Transverse colon (tissue), 4 donors: ENCODE results near the gene HAS3. TPM values are rescaled to one million over a fixed set of nuclear protein-coding genes. Genes with fewer than 3 reads are reported as not detected.

Source experiments
- DNase-seq: peaks from one replicate; pipeline ENCODE4 v3.0.0-alpha.2; 2019
- H3K27ac ChIP-seq, 4 donors: fragments of 200-600 bp; sonication (generic); 2 replicates each; pipeline ENCODE4 v1.5.1; 2016 to 2018; ENCODE audit warnings: inconsistent platforms in 4 of 4
- H3K27me3 ChIP-seq: fragments of 200-600 bp; sonication (generic); 2 replicates; pipeline ENCODE4 v1.5.1; 2017; ENCODE audit warnings: inconsistent platforms
- H3K36me3 ChIP-seq, 4 donors: fragments of 200-600 bp; sonication (generic); 2 replicates each; pipeline ENCODE4 v1.5.1; 2017 to 2019; ENCODE audit warnings: inconsistent platforms in 4 of 4
- H3K4me1 ChIP-seq, 4 donors: fragments of 200-600 bp; sonication (generic); 2 replicates each; pipeline ENCODE4 v1.5.1; 2017 to 2020; ENCODE audit warnings: inconsistent platforms in 4 of 4
- H3K4me3 ChIP-seq, 4 donors: fragments of 200-600 bp; sonication (generic); 1 replicate in 1 of 4; 2 replicates in 3 of 4; pipeline versions ENCODE4 v1.5.1 to v1.6.1; 2017 to 2019; ENCODE audit warnings: inconsistent platforms in 4 of 4
- H3K9me3 ChIP-seq, 2 donors: fragments of 200-600 bp; sonication (generic); 2 replicates each; pipeline ENCODE4 v1.5.1; 2017 to 2019; ENCODE audit warnings: inconsistent platforms in 2 of 2
- EP300 ChIP-seq: sonication (generic); formaldehyde crosslinking; IDR thresholded peaks from one replicate; pipeline ENCODE4 v1.6.1; 2017; ENCODE audit warnings: antibody characterized with exemption, low read depth
- POLR2A ChIP-seq: fragments of 450-650 bp; IDR thresholded peaks from one replicate; pipeline ENCODE4 v1.6.1; 2016; ENCODE audit warnings: antibody characterized with exemption, mild to moderate bottlenecking, moderate library complexity
- POLR2AphosphoS5 ChIP-seq, 3 donors: sonication (generic); formaldehyde crosslinking; IDR thresholded peaks; one replicate each; pipeline ENCODE4 v1.6.1; 2016; ENCODE audit warnings: antibody characterized with exemption in 3 of 3
- WGBS, 2 donors: methylation state at CpG; one replicate each; pipeline ENCODE4 v1.1.5; 2018; ENCODE audit warnings: low coverage in 1 of 2; 5-methylcytosine and 5-hydroxymethylcytosine counted together
- in situ Hi-C, 4 donors: fragments of 200-750 bp; cut with MboI; loops; one replicate each; pipeline versions ENCODE4 v1.15.0 to v1.15.1; 2017; ENCODE audit warnings: low sequenced_read_pairs in 3 of 4, low pct_ligation_motif_present in 1 of 4, low pct_unique_long_range_greater_than_20kb in 1 of 4
- intact Hi-C: fragments of 100-400 bp; cut with DNase I; formaldehyde crosslinking; loops from one replicate; pipeline ENCODE4 v1.15.1; 2023; ENCODE audit warnings: low total_unique reads
- total RNA-seq, 4 donors: library from RNA; depleted of rRNA; stranded (reverse); fragments of >200 nt; gene quantifications; one replicate each; pipeline ENCODE4 v1.1.0, GENCODE V29; 2016
- TF ChIP-seq, protein P1 (sequence below), 5 experiments: fragments of 200-600 bp in 3 of 5; fragments of 450-650 bp in 2 of 5; sonication (generic) in 3 of 5; IDR thresholded peaks; 1 replicate in 2 of 5; 2 replicates in 3 of 5; pipeline ENCODE4 v1.5.1; 2016 to 2017; ENCODE audit warnings: antibody characterized with exemption in 5 of 5, inconsistent platforms in 3 of 5, mild to moderate bottlenecking in 2 of 5, moderate library complexity in 1 of 5

Gene HAS3
- total RNA-seq, 4 donors from 2014 or later, result 0.20 to 12.0 (median 7.9) TPM

DNA sequence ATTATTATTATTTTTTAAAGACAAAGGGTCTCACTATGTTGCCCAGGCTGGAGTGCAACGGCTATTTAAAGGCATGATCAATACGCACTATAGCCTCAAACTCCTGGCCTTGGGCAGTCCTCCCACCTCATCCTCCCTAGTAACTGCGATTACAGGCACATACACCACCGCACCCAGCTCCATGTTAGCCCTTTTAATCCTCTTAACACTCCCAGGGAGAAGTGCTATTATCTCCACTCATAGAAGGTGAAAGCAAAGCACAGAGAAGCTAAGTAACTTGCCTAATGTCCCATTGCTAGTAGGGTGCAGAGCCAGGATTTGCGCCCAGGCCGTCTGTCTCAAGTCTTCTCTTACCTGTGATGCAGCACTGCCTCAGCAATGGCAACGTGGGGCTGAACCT lies 5.0 kb downstream of the HAS3 start:
- Histone ChIP-seq H3K9me3 (no peaks in the 10 kb centered on the region), H3K27ac (no peak overlapping the region), H3K4me3 (no peak overlapping the region), H3K27me3 (peaks cover 23% of the 10 kb centered on the region), H3K36me3 (peaks cover 0 to 1% (median 0%) of the 10 kb centered on the region in 4 donors), H3K4me1 (peaks cover 14 to 26% (median 25%) of the 10 kb centered on the region in 4 donors)
- TF ChIP-seq, protein P1, sequence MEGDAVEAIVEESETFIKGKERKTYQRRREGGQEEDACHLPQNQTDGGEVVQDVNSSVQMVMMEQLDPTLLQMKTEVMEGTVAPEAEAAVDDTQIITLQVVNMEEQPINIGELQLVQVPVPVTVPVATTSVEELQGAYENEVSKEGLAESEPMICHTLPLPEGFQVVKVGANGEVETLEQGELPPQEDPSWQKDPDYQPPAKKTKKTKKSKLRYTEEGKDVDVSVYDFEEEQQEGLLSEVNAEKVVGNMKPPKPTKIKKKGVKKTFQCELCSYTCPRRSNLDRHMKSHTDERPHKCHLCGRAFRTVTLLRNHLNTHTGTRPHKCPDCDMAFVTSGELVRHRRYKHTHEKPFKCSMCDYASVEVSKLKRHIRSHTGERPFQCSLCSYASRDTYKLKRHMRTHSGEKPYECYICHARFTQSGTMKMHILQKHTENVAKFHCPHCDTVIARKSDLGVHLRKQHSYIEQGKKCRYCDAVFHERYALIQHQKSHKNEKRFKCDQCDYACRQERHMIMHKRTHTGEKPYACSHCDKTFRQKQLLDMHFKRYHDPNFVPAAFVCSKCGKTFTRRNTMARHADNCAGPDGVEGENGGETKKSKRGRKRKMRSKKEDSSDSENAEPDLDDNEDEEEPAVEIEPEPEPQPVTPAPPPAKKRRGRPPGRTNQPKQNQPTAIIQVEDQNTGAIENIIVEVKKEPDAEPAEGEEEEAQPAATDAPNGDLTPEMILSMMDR (IDR thresholded peaks at IDR 0.05), result no peak
- TF ChIP-seq EP300 (no peak), POLR2A (no peak), POLR2AphosphoS5 (IDR thresholded peaks at IDR 0.05) (no peak)
- in situ Hi-C loops (loop anchor here in 1 of 4 donors (25.0 kb wide), 1 partner anchor 198 kb away; no protein-coding TSS in a partner anchor), intact Hi-C loops (no loop called here)
- DNase-seq, result no peak
- WGBS, 2 donors, result 90% methylated on average over 3 to 7 of the region's 7 CpGs

DNA sequence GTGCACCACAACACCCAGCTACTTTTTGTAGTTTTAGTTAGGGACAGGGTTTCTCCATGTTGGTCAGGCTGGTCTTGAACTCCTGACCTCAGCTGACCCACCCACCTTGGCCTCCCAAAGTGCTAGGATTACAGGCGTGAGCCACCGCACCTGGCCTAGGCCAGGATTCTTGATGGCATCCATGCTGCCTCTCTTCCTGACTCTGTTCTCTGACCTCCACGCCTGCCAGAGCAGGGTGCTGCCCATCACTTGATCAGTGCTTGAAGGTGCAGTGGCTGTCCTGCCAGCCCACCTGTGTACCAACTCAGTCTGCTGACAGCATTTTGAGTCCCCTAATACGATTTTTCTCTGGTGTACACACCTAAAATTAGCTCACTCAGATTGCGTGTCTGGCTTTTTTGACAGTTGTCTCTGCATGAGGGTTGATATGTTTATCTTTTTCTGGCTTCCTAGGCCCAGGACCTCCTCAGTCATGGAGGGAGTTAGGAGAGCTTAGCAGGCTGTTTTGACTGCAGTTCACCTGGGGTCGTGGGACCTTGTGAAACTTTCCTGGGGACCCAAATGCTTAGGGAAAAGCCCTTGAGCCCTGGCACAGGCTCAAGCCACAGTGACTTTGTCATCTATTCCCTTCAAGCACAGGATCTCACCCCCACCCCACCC lies 5.9 kb downstream of the HAS3 start:
- 90 to 97% methylated on average over 5 to 6 of the region's 6 CpGs for WGBS, 2 donors
- H3K36me3 ChIP-seq, result peaks cover 0 to 10% (median 0%) of the 10 kb centered on the region in 4 donors

DNA sequence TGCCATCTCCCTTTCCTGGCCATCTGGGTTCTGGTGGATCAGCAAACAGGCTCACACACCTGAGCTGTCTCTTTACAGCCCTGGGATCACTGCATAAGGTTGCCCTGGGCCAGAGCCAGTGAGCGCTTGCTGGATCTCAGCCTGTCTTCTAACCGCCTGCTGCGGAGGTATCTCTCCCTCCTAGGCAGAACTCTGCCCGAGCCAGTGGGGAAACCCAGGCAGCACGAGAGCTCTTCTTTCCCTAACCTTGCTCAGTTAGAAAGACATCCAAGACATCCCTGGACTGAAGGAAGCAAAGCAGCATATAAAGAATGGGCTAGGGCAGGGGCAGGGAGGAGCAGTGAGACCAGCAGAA lies 6.4 kb downstream of the HAS3 start:
- intact Hi-C loops (no loop called here), in situ Hi-C loops (loop anchor here in 1 of 4 donors (25.0 kb wide), 1 partner anchor 200 kb away; no protein-coding TSS in a partner anchor)
- no peak overlapping the region for H3K27ac ChIP-seq
- no peaks in the 10 kb centered on the region for H3K9me3 ChIP-seq
- peaks cover 13% of the 10 kb centered on the region for H3K27me3 ChIP-seq
- no peak overlapping the region for H3K4me3 ChIP-seq
- WGBS, 2 donors, result 89% methylated on average over 5 of the region's 5 CpGs; no CpG with 5 or more reads in 1 of the 2 donors
- no peak for TF ChIP-seq EP300
- peaks cover 9 to 16% (median 14%) of the 10 kb centered on the region in 4 donors for H3K4me1 ChIP-seq
- no peak for DNase-seq
- H3K36me3 ChIP-seq, result peaks cover 0 to 11% (median 0%) of the 10 kb centered on the region in 4 donors

More for the DNA sequence above, 5.9 kb downstream of the HAS3 start:
- Histone ChIP-seq H3K27me3 (peaks cover 18% of the 10 kb centered on the region), H3K27ac (no peak overlapping the region), H3K4me3 (no peak overlapping the region), H3K4me1 (peaks cover 14 to 21% (median 19%) of the 10 kb centered on the region in 4 donors), H3K9me3 (no peaks in the 10 kb centered on the region)
- DNase-seq, result no peak
- in situ Hi-C loops, result loop anchor here in 1 of 4 donors (25.0 kb wide), 1 partner anchor 199 kb away; no protein-coding TSS in a partner anchor
- no peak for TF ChIP-seq EP300
- no peak for TF ChIP-seq POLR2AphosphoS5 (IDR thresholded peaks at IDR 0.05)
- no peak for TF ChIP-seq POLR2A
- TF ChIP-seq, protein P1 (IDR thresholded peaks at IDR 0.05), result no peak
- intact Hi-C loops, result no loop called here

DNA sequence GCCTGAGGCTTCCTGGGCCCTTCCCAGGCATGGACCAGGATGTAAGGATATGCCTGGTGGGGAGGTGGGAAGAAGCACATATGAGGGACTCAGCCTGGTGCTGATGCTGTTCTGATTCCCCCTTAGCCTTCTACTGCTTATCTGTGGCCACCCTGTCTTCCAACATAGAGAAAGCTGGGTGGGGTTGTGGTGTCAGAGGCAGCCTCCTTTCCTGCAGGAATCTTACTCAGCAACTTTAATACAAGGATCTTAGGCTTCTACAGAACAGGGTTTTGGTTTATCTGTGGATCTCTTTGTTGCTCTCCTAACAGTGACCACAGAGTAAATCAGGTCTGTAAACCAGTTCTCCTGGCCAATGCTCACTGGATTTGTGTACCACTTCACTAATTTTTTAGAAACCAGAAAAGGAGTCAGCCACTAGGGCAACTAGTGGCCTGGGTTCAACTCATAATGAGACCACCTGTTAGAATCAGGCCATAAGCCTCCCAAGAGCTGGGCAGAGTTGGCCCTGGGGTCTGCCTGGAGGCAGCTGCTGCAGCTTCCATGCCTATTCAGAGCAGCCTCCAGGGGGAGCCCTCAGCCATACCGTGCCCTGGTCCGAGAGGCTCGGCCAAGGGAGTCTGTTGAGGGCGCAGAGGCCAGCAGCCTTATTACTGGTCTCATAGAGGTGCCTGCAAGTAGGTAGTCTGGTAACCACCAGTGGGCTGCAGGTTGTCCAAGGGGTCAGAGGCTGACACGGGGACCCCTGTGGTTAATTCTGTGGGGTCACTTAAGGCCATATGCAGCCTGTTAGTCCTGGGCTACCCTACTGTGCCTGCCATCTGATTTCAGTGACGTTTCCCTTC lies 7.1 kb downstream of the HAS3 start:
- 51% methylated on average over 3 of the region's 6 CpGs; no CpG with 5 or more reads in 1 of the 2 donors for WGBS, 2 donors
- no peak overlapping the region for H3K4me3 ChIP-seq
- no peaks in the 10 kb centered on the region for H3K9me3 ChIP-seq
- peaks cover 3 to 9% (median 7%) of the 10 kb centered on the region in 4 donors for H3K4me1 ChIP-seq
- H3K27ac ChIP-seq, result no peak overlapping the region
- in situ Hi-C loops, result loop anchor here in 1 of 4 donors (25.0 kb wide), 1 partner anchor 200 kb away; no protein-coding TSS in a partner anchor
- peaks cover 6% of the 10 kb centered on the region for H3K27me3 ChIP-seq
- TF ChIP-seq, protein P1 (IDR thresholded peaks at IDR 0.05), result peak; percentile 50 to 72 (median 59)
- TF ChIP-seq POLR2A, result no peak
- peaks cover 0 to 18% (median 0%) of the 10 kb centered on the region in 4 donors for H3K36me3 ChIP-seq
- peak; percentile 64 for DNase-seq
- intact Hi-C loops, result no loop called here
